Keratinocyte (primary cell): ENCODE results near the gene SYNPR. TPM values are rescaled to one million over a fixed set of nuclear protein-coding genes. Genes with fewer than 3 reads are reported as not detected.

Experiments
- DNase-seq: peaks from one replicate; pipeline ENCODE4 v3.0.0-alpha.2; 2011; ENCODE audit warnings: low read depth, missing footprints, low spot score
- FAIRE-seq: peaks from 2 replicates; lab custom pipeline; 2011; peaks lifted over from hg19 to GRCh38; lab: Jason Lieb, UNC
- H2AFZ ChIP-seq: 2 replicates; pipeline ENCODE4 v1.6.0; 2012; ENCODE audit warnings: low read length, control low read depth, inconsistent platforms; ENCODE audit not compliant: control insufficient read depth
- H3K27ac ChIP-seq: 2 replicates; pipeline ENCODE4 v1.5.1; 2011; ENCODE audit warnings: low read length; ENCODE audit not compliant: control insufficient read depth, insufficient read depth
- H3K27me3 ChIP-seq: 3 replicates; pipeline ENCODE4 v1.6.0; 2011; ENCODE audit warnings: low read length; ENCODE audit not compliant: control insufficient read depth, insufficient read depth; ENCODE audit errors: extremely low read depth
- H3K36me3 ChIP-seq, 2 experiments: 2 replicates in 1 of 2; 3 replicates in 1 of 2; pipeline ENCODE4 v1.5.1; 2011; ENCODE audit warnings: low read length in 2 of 2, mild to moderate bottlenecking in 1 of 2; ENCODE audit not compliant: control insufficient read depth in 2 of 2, insufficient read depth in 2 of 2; ENCODE audit errors: extremely low read depth in 1 of 2
- H3K4me1 ChIP-seq: 3 replicates; pipeline ENCODE4 v1.5.1; 2011; ENCODE audit warnings: low read length; ENCODE audit not compliant: control insufficient read depth, insufficient read depth; ENCODE audit errors: extremely low read depth
- H3K4me2 ChIP-seq: 3 replicates; pipeline ENCODE4 v1.6.0; 2011; ENCODE audit warnings: low read depth, low read length; ENCODE audit not compliant: control insufficient read depth, insufficient read depth; ENCODE audit errors: extremely low read depth
- H3K4me3 ChIP-seq, 3 experiments: fragments of 200-600 bp in 1 of 3; sonication (generic) in 1 of 3; 2 replicates in 2 of 3; 3 replicates in 1 of 3; pipeline ENCODE4 v1.5.1; 2011 to 2016; ENCODE audit warnings: low read length in 3 of 3, mild to moderate bottlenecking in 3 of 3, control low read depth in 2 of 3, inconsistent platforms in 1 of 3, low read depth in 1 of 3, mixed read lengths in 1 of 3, mixed run types in 1 of 3, moderate library complexity in 1 of 3; ENCODE audit not compliant: control insufficient read depth in 2 of 3, insufficient read depth in 2 of 3; ENCODE audit errors: extremely low read depth in 1 of 3
- H3K79me2 ChIP-seq: 2 replicates; pipeline ENCODE4 v1.6.0; 2012; ENCODE audit warnings: low read length; ENCODE audit not compliant: control insufficient read depth, insufficient read depth
- H3K9ac ChIP-seq: 3 replicates; pipeline ENCODE4 v1.6.0; 2011; ENCODE audit warnings: low read length; ENCODE audit not compliant: control insufficient read depth, insufficient read depth; ENCODE audit errors: extremely low read depth
- H3K9me1 ChIP-seq: 3 replicates; pipeline ENCODE4 v1.6.0; 2011; ENCODE audit warnings: low read length; ENCODE audit not compliant: control insufficient read depth, insufficient read depth; ENCODE audit errors: extremely low read depth
- H3K9me3 ChIP-seq: 2 replicates; pipeline ENCODE4 v1.5.1; 2012; ENCODE audit warnings: low read depth, low read length; ENCODE audit not compliant: control insufficient read depth
- H4K20me1 ChIP-seq: 3 replicates; pipeline ENCODE4 v1.6.0; 2011; ENCODE audit warnings: low read length; ENCODE audit not compliant: control insufficient read depth, insufficient read depth; ENCODE audit errors: extremely low read depth
- EZH2 ChIP-seq: IDR thresholded peaks from one replicate; pipeline ENCODE4 v1.6.1; 2012; ENCODE audit warnings: inconsistent platforms, mild to moderate bottlenecking, low read length, moderate library complexity
- dilution Hi-C: fragments of 300-500 bp; cut with MboI; formaldehyde crosslinking; loops from one replicate; pipeline ENCODE4 v1.7.0; 2020; ENCODE audit warnings: low sequenced_read_pairs; ENCODE audit not compliant: extremely low pct_ligation_motif_present
- polyA plus RNA-seq, 5 experiments: library from polyadenylated mRNA; depleted of rRNA in 3 of 5; stranded (reverse) in 3 of 5; stranded (forward) in 1 of 5; unstranded in 1 of 5; fragments of >200 nt; gene quantifications; 1 replicate in 1 of 5; 2 replicates in 3 of 5; 3 replicates in 1 of 5; pipeline versions ENCODE4 v1.2.1 to v1.2.3, GENCODE V29; 2011 to 2012; ENCODE audit warnings: missing spikeins in 2 of 5, low read depth in 1 of 5, low replicate concordance in 1 of 5
- TF ChIP-seq, protein P1 (sequence below), 3 experiments: IDR thresholded peaks in 1 of 3; conservative IDR thresholded peaks in 1 of 3; optimal IDR thresholded peaks in 1 of 3; 2 replicates in 2 of 3; 3 replicates in 1 of 3; pipeline versions ENCODE3 to v1.5.1; 2011; ENCODE audit warnings: low read length in 3 of 3, mild to moderate bottlenecking in 3 of 3, moderate library complexity in 2 of 3, control low read depth in 1 of 3, inconsistent platforms in 1 of 3; ENCODE audit not compliant: insufficient read depth in 2 of 3; ENCODE audit errors: extremely low read depth in 1 of 3

The SYNPR gene
- polyA plus RNA-seq, 1 donor (not counting 4 experiments of a cell fraction or from before 2014, with no cell fraction given), result not detected

DNA sequence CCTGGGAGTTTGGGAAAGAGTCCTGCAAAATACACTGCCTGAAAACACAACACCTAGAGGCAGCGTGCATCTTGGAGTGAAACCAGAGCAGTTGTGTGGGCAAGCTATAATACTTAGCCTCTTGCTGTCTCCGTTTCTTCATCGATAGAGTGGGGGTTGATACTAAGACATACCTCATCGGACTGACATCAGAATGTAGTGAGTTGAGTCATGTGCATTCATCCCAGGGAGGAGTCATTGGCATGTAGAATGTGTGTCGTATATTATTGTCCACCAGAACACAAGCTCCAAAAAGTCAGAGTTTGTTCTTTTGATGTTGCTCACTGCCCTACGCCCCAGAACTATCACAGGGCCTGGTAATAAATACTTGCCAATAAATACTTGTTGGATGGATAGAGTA lies 378.7 kb downstream of the SYNPR start:
- dilution Hi-C loops, result no loop called here
- no peak for FAIRE-seq
- Histone ChIP-seq H3K4me1 (no peaks in the 10 kb centered on the region), H3K79me2 (no peaks in the 10 kb centered on the region), H3K4me3 (no peak overlapping the region), H3K9me3 (no peaks in the 10 kb centered on the region), H2AFZ (no peak overlapping the region), H3K4me2 (no peak overlapping the region), H3K9me1 (no peaks in the 10 kb centered on the region), H3K36me3 (no peaks in the 10 kb centered on the region), H3K27me3 (no peaks in the 10 kb centered on the region), H4K20me1 (no peaks in the 10 kb centered on the region), H3K27ac (no peak overlapping the region), H3K9ac (no peak overlapping the region)
- peak; percentile 7 for DNase-seq
- TF ChIP-seq EZH2, result no peak
- TF ChIP-seq, protein P1, sequence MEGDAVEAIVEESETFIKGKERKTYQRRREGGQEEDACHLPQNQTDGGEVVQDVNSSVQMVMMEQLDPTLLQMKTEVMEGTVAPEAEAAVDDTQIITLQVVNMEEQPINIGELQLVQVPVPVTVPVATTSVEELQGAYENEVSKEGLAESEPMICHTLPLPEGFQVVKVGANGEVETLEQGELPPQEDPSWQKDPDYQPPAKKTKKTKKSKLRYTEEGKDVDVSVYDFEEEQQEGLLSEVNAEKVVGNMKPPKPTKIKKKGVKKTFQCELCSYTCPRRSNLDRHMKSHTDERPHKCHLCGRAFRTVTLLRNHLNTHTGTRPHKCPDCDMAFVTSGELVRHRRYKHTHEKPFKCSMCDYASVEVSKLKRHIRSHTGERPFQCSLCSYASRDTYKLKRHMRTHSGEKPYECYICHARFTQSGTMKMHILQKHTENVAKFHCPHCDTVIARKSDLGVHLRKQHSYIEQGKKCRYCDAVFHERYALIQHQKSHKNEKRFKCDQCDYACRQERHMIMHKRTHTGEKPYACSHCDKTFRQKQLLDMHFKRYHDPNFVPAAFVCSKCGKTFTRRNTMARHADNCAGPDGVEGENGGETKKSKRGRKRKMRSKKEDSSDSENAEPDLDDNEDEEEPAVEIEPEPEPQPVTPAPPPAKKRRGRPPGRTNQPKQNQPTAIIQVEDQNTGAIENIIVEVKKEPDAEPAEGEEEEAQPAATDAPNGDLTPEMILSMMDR (optimal IDR thresholded peaks at IDR 0.05 in 1 of 3, IDR thresholded peaks at IDR 0.05 in 1 of 3, conservative IDR thresholded peaks at IDR 0.05 in 1 of 3; ENCODE audit: extremely low read depth in 1 of 3, insufficient read depth in 2 of 3, low read length in 3 of 3), result no peak

DNA sequence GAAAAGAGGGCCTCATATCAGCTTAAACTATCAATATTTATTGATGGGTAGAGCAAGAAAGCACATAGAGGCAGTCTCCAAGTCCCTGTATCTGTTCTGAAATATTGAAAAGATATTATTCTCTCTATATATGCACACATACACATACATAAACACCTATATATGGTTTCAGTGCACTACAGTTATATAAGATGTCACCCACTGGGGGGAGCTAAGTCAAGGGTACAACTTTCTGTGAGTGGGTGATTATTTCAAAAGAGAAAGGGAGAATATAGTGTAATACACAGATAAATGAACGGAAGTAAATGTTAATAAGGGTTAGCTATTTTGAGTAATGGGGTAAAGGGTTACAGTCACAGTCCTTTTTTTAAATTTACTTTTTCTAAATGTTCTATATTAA lies 383.1 kb downstream of the SYNPR start:
- Histone ChIP-seq H3K9me3 (no peaks in the 10 kb centered on the region), H3K9me1 (no peaks in the 10 kb centered on the region), H2AFZ (no peak overlapping the region), H3K36me3 (no peaks in the 10 kb centered on the region), H3K79me2 (no peaks in the 10 kb centered on the region), H3K4me1 (no peaks in the 10 kb centered on the region), H3K27me3 (no peaks in the 10 kb centered on the region), H3K27ac (no peak overlapping the region), H4K20me1 (no peaks in the 10 kb centered on the region), H3K9ac (no peak overlapping the region), H3K4me2 (no peak overlapping the region), H3K4me3 (no peak overlapping the region)
- FAIRE-seq, result no peak
- no peak for DNase-seq
- dilution Hi-C loops, result no loop called here
- TF ChIP-seq, protein P1 (optimal IDR thresholded peaks at IDR 0.05 in 1 of 3, IDR thresholded peaks at IDR 0.05 in 1 of 3, conservative IDR thresholded peaks at IDR 0.05 in 1 of 3; ENCODE audit: extremely low read depth in 1 of 3, insufficient read depth in 2 of 3, low read length in 3 of 3), result peak in 1 of 3 experiments; percentile 13
- no peak for TF ChIP-seq EZH2
